WTC11 (cell line): Measurements from ENCODE around the gene SMOC2.

Experiments used
- ELF4 ChIP-seq: sonication (generic); formaldehyde crosslinking; IDR thresholded peaks from 2 replicates; pipeline ENCODE4 v1.8.1; 2022; ENCODE audit warnings: low read depth, mild to moderate bottlenecking, moderate library complexity, missing genetic modification reagents
- ESRRA ChIP-seq: sonication (generic); formaldehyde crosslinking; IDR thresholded peaks from 2 replicates; pipeline ENCODE4 v1.8.1; 2022; ENCODE audit warnings: mild to moderate bottlenecking, missing genetic modification reagents, borderline replicate concordance
- IRF2 ChIP-seq: sonication (generic); formaldehyde crosslinking; IDR thresholded peaks from 2 replicates; pipeline ENCODE4 v1.8.0; 2022; ENCODE audit warnings: low read depth, missing genetic modification reagents, borderline replicate concordance
- NR2C2 ChIP-seq: sonication (generic); formaldehyde crosslinking; IDR thresholded peaks from 2 replicates; pipeline ENCODE4 v1.8.0; 2022; ENCODE audit warnings: mild to moderate bottlenecking, missing genetic modification reagents
- TEAD4 ChIP-seq: sonication (generic); formaldehyde crosslinking; IDR thresholded peaks from 2 replicates; pipeline ENCODE4 v1.8.0; 2022; ENCODE audit warnings: mild to moderate bottlenecking, missing genetic modification reagents
- TP53 ChIP-seq: sonication (generic); formaldehyde crosslinking; IDR thresholded peaks from 2 replicates; pipeline ENCODE4 v1.8.1; 2023; ENCODE audit warnings: mild to moderate bottlenecking, missing genetic modification reagents
- TF ChIP-seq, protein P1 (sequence below): fragments of 200-600 bp; IDR thresholded peaks from 2 replicates; pipeline ENCODE4 v1.8.0; 2022; ENCODE audit warnings: antibody characterized with exemption
- TF ChIP-seq, protein P2 (sequence below): sonication (generic); formaldehyde crosslinking; IDR thresholded peaks from 2 replicates; pipeline ENCODE4 v1.8.1; 2022; ENCODE audit warnings: low read depth, missing genetic modification reagents, borderline replicate concordance
- TF ChIP-seq, protein P3 (sequence below): sonication (generic); formaldehyde crosslinking; IDR thresholded peaks from 2 replicates; pipeline ENCODE4 v1.8.1; 2023; ENCODE audit warnings: mild to moderate bottlenecking, missing genetic modification reagents, moderate library complexity
- TF ChIP-seq, protein P4 (sequence below): sonication (generic); formaldehyde crosslinking; IDR thresholded peaks from 2 replicates; pipeline ENCODE4 v1.8.0; 2022; ENCODE audit warnings: mild to moderate bottlenecking, missing genetic modification reagents
- TF ChIP-seq, protein P5 (sequence below): sonication (generic); formaldehyde crosslinking; IDR thresholded peaks from 2 replicates; pipeline ENCODE4 v1.8.1; 2022; ENCODE audit warnings: low read depth, mild to moderate bottlenecking, moderate library complexity, missing genetic modification reagents, borderline replicate concordance

DNA sequence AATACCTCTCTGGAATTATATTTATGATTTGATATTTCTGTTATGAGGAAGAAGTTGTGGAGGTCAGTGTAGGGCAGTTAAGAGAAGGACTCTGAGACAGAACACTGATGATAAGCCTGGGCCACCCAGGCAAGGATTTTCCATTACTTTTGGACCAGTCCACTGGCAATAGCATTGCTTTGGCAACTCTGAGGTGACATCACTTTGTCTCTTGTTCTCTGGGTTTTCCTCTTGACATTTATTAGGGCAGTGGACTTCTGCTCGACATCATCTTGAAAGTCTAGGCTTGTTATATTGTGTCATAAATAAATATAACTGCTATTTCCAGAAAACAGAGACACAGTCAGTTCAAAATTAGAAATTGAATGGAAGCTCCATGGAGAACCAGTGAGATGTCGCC lies 268.0 kb downstream of the SMOC2 start:
- TF ChIP-seq, protein P1, sequence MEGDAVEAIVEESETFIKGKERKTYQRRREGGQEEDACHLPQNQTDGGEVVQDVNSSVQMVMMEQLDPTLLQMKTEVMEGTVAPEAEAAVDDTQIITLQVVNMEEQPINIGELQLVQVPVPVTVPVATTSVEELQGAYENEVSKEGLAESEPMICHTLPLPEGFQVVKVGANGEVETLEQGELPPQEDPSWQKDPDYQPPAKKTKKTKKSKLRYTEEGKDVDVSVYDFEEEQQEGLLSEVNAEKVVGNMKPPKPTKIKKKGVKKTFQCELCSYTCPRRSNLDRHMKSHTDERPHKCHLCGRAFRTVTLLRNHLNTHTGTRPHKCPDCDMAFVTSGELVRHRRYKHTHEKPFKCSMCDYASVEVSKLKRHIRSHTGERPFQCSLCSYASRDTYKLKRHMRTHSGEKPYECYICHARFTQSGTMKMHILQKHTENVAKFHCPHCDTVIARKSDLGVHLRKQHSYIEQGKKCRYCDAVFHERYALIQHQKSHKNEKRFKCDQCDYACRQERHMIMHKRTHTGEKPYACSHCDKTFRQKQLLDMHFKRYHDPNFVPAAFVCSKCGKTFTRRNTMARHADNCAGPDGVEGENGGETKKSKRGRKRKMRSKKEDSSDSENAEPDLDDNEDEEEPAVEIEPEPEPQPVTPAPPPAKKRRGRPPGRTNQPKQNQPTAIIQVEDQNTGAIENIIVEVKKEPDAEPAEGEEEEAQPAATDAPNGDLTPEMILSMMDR = no peak
- TF ChIP-seq NR2C2 (CRISPR knock-in tag) (no peak), ELF4 (CRISPR knock-in tag) (no peak), ESRRA (CRISPR knock-in tag) (no peak), TEAD4 (CRISPR knock-in tag) (no peak), TP53 (no peak), IRF2 (CRISPR knock-in tag) (no peak)
- TF ChIP-seq, protein P2, sequence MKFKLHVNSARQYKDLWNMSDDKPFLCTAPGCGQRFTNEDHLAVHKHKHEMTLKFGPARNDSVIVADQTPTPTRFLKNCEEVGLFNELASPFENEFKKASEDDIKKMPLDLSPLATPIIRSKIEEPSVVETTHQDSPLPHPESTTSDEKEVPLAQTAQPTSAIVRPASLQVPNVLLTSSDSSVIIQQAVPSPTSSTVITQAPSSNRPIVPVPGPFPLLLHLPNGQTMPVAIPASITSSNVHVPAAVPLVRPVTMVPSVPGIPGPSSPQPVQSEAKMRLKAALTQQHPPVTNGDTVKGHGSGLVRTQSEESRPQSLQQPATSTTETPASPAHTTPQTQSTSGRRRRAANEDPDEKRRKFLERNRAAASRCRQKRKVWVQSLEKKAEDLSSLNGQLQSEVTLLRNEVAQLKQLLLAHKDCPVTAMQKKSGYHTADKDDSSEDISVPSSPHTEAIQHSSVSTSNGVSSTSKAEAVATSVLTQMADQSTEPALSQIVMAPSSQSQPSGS (CRISPR knock-in tag) = no peak
- TF ChIP-seq, protein P3, sequence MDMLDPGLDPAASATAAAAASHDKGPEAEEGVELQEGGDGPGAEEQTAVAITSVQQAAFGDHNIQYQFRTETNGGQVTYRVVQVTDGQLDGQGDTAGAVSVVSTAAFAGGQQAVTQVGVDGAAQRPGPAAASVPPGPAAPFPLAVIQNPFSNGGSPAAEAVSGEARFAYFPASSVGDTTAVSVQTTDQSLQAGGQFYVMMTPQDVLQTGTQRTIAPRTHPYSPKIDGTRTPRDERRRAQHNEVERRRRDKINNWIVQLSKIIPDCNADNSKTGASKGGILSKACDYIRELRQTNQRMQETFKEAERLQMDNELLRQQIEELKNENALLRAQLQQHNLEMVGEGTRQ (CRISPR knock-in tag) = no peak
- TF ChIP-seq, protein P4, sequence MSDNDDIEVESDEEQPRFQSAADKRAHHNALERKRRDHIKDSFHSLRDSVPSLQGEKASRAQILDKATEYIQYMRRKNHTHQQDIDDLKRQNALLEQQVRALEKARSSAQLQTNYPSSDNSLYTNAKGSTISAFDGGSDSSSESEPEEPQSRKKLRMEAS (CRISPR knock-in tag) = no peak
- TF ChIP-seq, protein P5, sequence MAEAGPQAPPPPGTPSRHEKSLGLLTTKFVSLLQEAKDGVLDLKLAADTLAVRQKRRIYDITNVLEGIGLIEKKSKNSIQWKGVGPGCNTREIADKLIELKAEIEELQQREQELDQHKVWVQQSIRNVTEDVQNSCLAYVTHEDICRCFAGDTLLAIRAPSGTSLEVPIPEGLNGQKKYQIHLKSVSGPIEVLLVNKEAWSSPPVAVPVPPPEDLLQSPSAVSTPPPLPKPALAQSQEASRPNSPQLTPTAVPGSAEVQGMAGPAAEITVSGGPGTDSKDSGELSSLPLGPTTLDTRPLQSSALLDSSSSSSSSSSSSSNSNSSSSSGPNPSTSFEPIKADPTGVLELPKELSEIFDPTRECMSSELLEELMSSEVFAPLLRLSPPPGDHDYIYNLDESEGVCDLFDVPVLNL (CRISPR knock-in tag) = no peak
